ENCODE results near the gene GPR27. TPM values are rescaled to one million over a fixed set of nuclear protein-coding genes. Genes with fewer than 3 reads are reported as not detected.

The GPR27 gene
- total and polyA plus RNA-seq, 10 of the 15 experiments (the other 5 are each of a cell fraction or from before 2014, with no cell fraction given), result not detected

DNA sequence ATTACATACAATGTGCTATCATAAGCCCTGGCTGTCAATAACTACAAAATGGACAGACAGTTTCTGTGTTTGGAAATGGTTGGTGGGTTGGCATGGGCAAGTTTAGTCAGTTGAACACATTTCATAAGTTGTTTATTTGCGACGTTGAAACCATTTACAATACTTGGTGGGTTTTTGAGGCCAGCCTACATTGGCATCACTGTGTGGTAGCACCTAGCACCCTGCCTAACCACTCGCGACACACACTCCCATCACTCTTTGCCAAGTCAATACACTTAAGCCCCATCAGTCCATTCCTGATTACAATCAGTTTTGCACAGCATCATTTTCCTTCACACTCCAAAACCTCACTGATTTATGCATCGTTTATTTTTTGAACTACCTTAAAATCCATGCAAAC lies 17.5 kb downstream of the GPR27 start:
- CTCF ChIA-PET, result no interaction called here

GRCh38 chr3:71771884-71772283 lies 18.2 kb downstream of the GPR27 start:
- Histone ChIP-seq H3K79me2 (ENCODE audit: control insufficient read depth, insufficient read depth, low read length) (no peaks in the 10 kb centered on the region), H4K20me1 (ENCODE audit: control insufficient read depth, insufficient read depth) (no peaks in the 10 kb centered on the region), H2AFZ (ENCODE audit: control insufficient read depth, low read depth, low read length) (no peak overlapping the region), H3K4me2 (ENCODE audit: control insufficient read depth, insufficient read depth) (no peak overlapping the region), H3K9me3 (replicated peaks; ENCODE audit: control insufficient read depth, insufficient read depth, low read length) (no peaks in the 10 kb centered on the region), H3K9ac (ENCODE audit: control insufficient read depth, insufficient read depth, low read length) (no peak overlapping the region), H3K27me3 (replicated peaks in 1 of 2; ENCODE audit: control insufficient read depth in 2 of 2, insufficient read depth in 2 of 2, low read length in 1 of 2) (no peaks in the 10 kb centered on the region; a peak in 1 of 4 replicates), H3K27ac (ENCODE audit: control insufficient read depth, insufficient read depth) (no peak overlapping the region), H3K4me3 (no peak overlapping the region), H3K36me3 (ENCODE audit: control insufficient read depth in 2 of 2, insufficient read depth in 2 of 2, low read length in 1 of 2) (no peaks in the 10 kb centered on the region), H3K4me1 (ENCODE audit: control insufficient read depth, insufficient read depth, low read length) (no peaks in the 10 kb centered on the region)
- intact Hi-C loops (cut with micrococcal nuclease; ENCODE audit: unreplicated experiment) (no loop called here), in situ Hi-C loops (cut with MboI) (no loop called here)
- TF ChIP-seq BRCA1 (IDR thresholded peaks at IDR 0.05; ENCODE audit: low read depth, low read length), result no peak
- BruUV-seq (replicated peaks), result no TSS peak
- FAIRE-seq (no peak), DNase-seq (ENCODE audit: low read depth, low spot score) (no peak), ATAC-seq (no peak)
- POLR2A ChIA-PET, result no interaction called here
- RAD21 ChIA-PET (ENCODE audit: unreplicated experiment), result no interaction called here
- SMC1A ChIA-PET (ENCODE audit: uncharacterized antibody, unreplicated experiment), result no interaction called here
- WGBS (ENCODE audit: insufficient coverage, insufficient replicate concordance, low lambda C conversion rate, missing lambda C conversion rate), result 71% methylated on average over 1 of the region's 1 CpG
- CTCF ChIA-PET, result interaction anchor here (1.4 kb wide), 1 partner anchor 9 kb away, joined by 4 read pairs; no protein-coding TSS in a partner anchor

More for the DNA sequence above, 17.5 kb downstream of the GPR27 start:
- POLR2A ChIA-PET, result no interaction called here
- Histone ChIP-seq H3K27me3 (replicated peaks in 1 of 2; ENCODE audit: control insufficient read depth in 2 of 2, insufficient read depth in 2 of 2, low read length in 1 of 2) (no peaks in the 10 kb centered on the region; a peak in 1 of 4 replicates), H3K4me1 (ENCODE audit: control insufficient read depth, insufficient read depth, low read length) (no peaks in the 10 kb centered on the region), H3K4me2 (ENCODE audit: control insufficient read depth, insufficient read depth) (no peak overlapping the region), H3K79me2 (ENCODE audit: control insufficient read depth, insufficient read depth, low read length) (no peaks in the 10 kb centered on the region), H3K36me3 (ENCODE audit: control insufficient read depth in 2 of 2, insufficient read depth in 2 of 2, low read length in 1 of 2) (no peaks in the 10 kb centered on the region), H3K9me3 (replicated peaks; ENCODE audit: control insufficient read depth, insufficient read depth, low read length) (no peaks in the 10 kb centered on the region), H3K9ac (ENCODE audit: control insufficient read depth, insufficient read depth, low read length) (no peak overlapping the region), H3K4me3 (no peak overlapping the region), H2AFZ (ENCODE audit: control insufficient read depth, low read depth, low read length) (no peak overlapping the region), H3K27ac (ENCODE audit: control insufficient read depth, insufficient read depth) (no peak overlapping the region), H4K20me1 (ENCODE audit: control insufficient read depth, insufficient read depth) (no peaks in the 10 kb centered on the region)
- RAD21 ChIA-PET (ENCODE audit: unreplicated experiment), result no interaction called here
- intact Hi-C loops (cut with micrococcal nuclease; ENCODE audit: unreplicated experiment), result no loop called here
- TF ChIP-seq GABPA (IDR thresholded peaks at IDR 0.05; ENCODE audit: low read depth), result no peak
- no peak for TF ChIP-seq ZNF622 (IDR thresholded peaks at IDR 0.05)
- no peak for TF ChIP-seq NR2C2 (IDR thresholded peaks at IDR 0.05; ENCODE audit: borderline replicate concordance, control insufficient read depth, insufficient read length, low read depth)
- TF ChIP-seq RBBP5 (conservative IDR thresholded peaks at IDR 0.05), result no peak
- no peak for TF ChIP-seq CEBPB (IDR thresholded peaks at IDR 0.05; ENCODE audit: borderline replicate concordance in 1 of 2, low read depth in 2 of 2, low read length in 2 of 2)
- TF ChIP-seq BMI1 (IDR thresholded peaks at IDR 0.05; ENCODE audit: borderline replicate concordance), result no peak
- TF ChIP-seq SIX5 (IDR thresholded peaks at IDR 0.05; ENCODE audit: low read depth, low read length, severe bottlenecking), result no peak
- no peak for TF ChIP-seq CREM (IDR thresholded peaks at IDR 0.05; ENCODE audit: low read depth)
- TF ChIP-seq JUND (IDR thresholded peaks at IDR 0.05; ENCODE audit: low read depth, low read length), result no peak
- TF ChIP-seq SMARCA5 (IDR thresholded peaks at IDR 0.05), result no peak
- ATAC-seq (no peak), DNase-seq (ENCODE audit: low read depth, low spot score) (no peak), FAIRE-seq (no peak)
- SMC1A ChIA-PET (ENCODE audit: uncharacterized antibody, unreplicated experiment), result no interaction called here
- in situ Hi-C loops (cut with MboI), result no loop called here
- WGBS (ENCODE audit: insufficient coverage, insufficient replicate concordance, low lambda C conversion rate, missing lambda C conversion rate), result 79% methylated on average over 5 of the region's 5 CpGs
- BruUV-seq (replicated peaks), result no TSS peak
